HCT116 (cell line): ENCODE data around the gene RNPC3.

Source experiments
- CEBPB ChIP-seq: IDR thresholded peaks from 2 replicates; pipeline ENCODE4 v1.6.1; 2012; ENCODE audit warnings: low read depth
- CTCF ChIP-seq, 3 experiments: fragments of 200-600 bp in 1 of 3; sonication (generic) in 1 of 3; IDR thresholded peaks in 2 of 3; conservative IDR thresholded peaks in 1 of 3; 2 replicates each; pipeline ENCODE4 v1.5.1; 2012 to 2017; ENCODE audit warnings: low read depth in 2 of 3, low read length in 2 of 3, antibody characterized with exemption in 1 of 3, borderline replicate concordance in 1 of 3, control low read depth in 1 of 3, mild to moderate bottlenecking in 1 of 3, mixed read lengths in 1 of 3, mixed run types in 1 of 3, moderate library complexity in 1 of 3; ENCODE audit not compliant: insufficient read depth in 1 of 3
- EZH2 ChIP-seq: fragments of 200-600 bp; sonication (generic); IDR thresholded peaks from 2 replicates; pipeline ENCODE4 v1.6.1; 2017; ENCODE audit warnings: antibody characterized with exemption, mixed run types
- MAX ChIP-seq: IDR thresholded peaks from 2 replicates; pipeline ENCODE4 v1.6.1; 2012
- POLR2AphosphoS5 ChIP-seq: IDR thresholded peaks from 2 replicates; pipeline ENCODE4 v1.6.1; 2011; ENCODE audit warnings: mild to moderate bottlenecking, low read depth, low read length, moderate library complexity
- SRF ChIP-seq: IDR thresholded peaks from 2 replicates; pipeline ENCODE4 v1.6.1; 2012; ENCODE audit warnings: low read depth
- YY1 ChIP-seq: IDR thresholded peaks from 2 replicates; pipeline ENCODE4 v1.6.1; 2011; ENCODE audit warnings: low read length, low read depth, moderate library complexity, mild to moderate bottlenecking; ENCODE audit not compliant: insufficient replicate concordance; ENCODE audit errors: extremely low read depth
- ZFX ChIP-seq: fragments of 450-650 bp; IDR thresholded peaks from 2 replicates; pipeline ENCODE4 v1.6.1; 2017
- TF ChIP-seq, protein P1 (sequence below): IDR thresholded peaks from 2 replicates; pipeline ENCODE4 v1.6.1; 2012; ENCODE audit warnings: low read depth
- TF ChIP-seq, protein P2 (sequence below): IDR thresholded peaks from 2 replicates; pipeline ENCODE4 v1.6.1; 2012

DNA sequence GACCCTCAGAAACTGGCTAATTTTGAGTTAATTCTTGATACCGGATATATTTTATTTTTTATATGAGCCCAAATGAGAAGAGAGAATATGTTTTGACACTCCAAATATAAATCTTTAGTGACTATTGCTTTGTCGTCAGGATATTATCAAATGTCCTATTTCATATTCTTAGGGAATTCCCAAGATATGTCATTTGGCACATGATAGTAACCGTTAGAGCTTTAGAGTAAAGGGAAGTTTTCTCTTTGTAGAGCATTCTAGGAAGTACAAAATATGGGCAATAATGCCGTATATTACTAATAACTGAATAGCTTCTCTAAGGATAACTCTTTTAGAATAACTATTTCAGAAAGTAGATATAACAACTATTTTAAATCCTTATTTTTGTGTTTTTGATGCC lies 37.6 kb downstream of the RNPC3 start:
- TF ChIP-seq, protein P1, sequence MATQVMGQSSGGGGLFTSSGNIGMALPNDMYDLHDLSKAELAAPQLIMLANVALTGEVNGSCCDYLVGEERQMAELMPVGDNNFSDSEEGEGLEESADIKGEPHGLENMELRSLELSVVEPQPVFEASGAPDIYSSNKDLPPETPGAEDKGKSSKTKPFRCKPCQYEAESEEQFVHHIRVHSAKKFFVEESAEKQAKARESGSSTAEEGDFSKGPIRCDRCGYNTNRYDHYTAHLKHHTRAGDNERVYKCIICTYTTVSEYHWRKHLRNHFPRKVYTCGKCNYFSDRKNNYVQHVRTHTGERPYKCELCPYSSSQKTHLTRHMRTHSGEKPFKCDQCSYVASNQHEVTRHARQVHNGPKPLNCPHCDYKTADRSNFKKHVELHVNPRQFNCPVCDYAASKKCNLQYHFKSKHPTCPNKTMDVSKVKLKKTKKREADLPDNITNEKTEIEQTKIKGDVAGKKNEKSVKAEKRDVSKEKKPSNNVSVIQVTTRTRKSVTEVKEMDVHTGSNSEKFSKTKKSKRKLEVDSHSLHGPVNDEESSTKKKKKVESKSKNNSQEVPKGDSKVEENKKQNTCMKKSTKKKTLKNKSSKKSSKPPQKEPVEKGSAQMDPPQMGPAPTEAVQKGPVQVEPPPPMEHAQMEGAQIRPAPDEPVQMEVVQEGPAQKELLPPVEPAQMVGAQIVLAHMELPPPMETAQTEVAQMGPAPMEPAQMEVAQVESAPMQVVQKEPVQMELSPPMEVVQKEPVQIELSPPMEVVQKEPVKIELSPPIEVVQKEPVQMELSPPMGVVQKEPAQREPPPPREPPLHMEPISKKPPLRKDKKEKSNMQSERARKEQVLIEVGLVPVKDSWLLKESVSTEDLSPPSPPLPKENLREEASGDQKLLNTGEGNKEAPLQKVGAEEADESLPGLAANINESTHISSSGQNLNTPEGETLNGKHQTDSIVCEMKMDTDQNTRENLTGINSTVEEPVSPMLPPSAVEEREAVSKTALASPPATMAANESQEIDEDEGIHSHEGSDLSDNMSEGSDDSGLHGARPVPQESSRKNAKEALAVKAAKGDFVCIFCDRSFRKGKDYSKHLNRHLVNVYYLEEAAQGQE: no peak
- TF ChIP-seq, protein P2, sequence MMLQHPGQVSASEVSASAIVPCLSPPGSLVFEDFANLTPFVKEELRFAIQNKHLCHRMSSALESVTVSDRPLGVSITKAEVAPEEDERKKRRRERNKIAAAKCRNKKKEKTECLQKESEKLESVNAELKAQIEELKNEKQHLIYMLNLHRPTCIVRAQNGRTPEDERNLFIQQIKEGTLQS: no peak
- TF ChIP-seq CEBPB: no peak
- TF ChIP-seq CTCF (IDR thresholded peaks at IDR 0.05 in 2 of 3, conservative IDR thresholded peaks at IDR 0.05 in 1 of 3; ENCODE audit: borderline replicate concordance in 1 of 3, insufficient read depth in 1 of 3, low read depth in 2 of 3, low read length in 2 of 3): no peak
- no peak for TF ChIP-seq POLR2AphosphoS5
- no peak for TF ChIP-seq ZFX
- TF ChIP-seq EZH2: no peak
- no peak for TF ChIP-seq YY1
- TF ChIP-seq MAX: no peak
- no peak for TF ChIP-seq SRF
